ENCODE results near the gene KLF14. TPM values are rescaled to one million over a fixed set of nuclear protein-coding genes. Genes with fewer than 3 reads are reported as not detected.

The KLF14 gene
- polyA plus RNA-seq, 2 of the 4 experiments (the other 2 are of a cell fraction), result 0.03 TPM; not detected in 1

GRCh38 chr7:130719541-130719940 is 14.5 kb downstream of the KLF14 start:
- H3K4me1 ChIP-seq, result no peaks in the 10 kb centered on the region
- no peak overlapping the region for H3K27ac ChIP-seq
- TF ChIP-seq CEBPB (IDR thresholded peaks at IDR 0.05) (no peak), KDM5A (IDR thresholded peaks at IDR 0.05) (no peak), ESRRA (IDR thresholded peaks at IDR 0.05; ENCODE audit: borderline replicate concordance, low read length) (no peak), SMC3 (IDR thresholded peaks at IDR 0.05) (no peak), JUNB (IDR thresholded peaks at IDR 0.05) (no peak), MAFK (IDR thresholded peaks at IDR 0.05; ENCODE audit: partially characterized antibody) (no peak), CHD2 (IDR thresholded peaks at IDR 0.05; ENCODE audit: low read length, partially characterized antibody) (no peak), FOSL2 (IDR thresholded peaks at IDR 0.05) (no peak), FOSL2 (CRISPR knock-in tag; IDR thresholded peaks at IDR 0.05) (no peak), HDAC2 (IDR thresholded peaks at IDR 0.05) (no peak), HOXB13 (CRISPR knock-in tag; IDR thresholded peaks at IDR 0.05; ENCODE audit: low read depth) (no peak), CBX8 (IDR thresholded peaks at IDR 0.05) (no peak), MAZ (IDR thresholded peaks at IDR 0.05; ENCODE audit: borderline replicate concordance, low read depth, low read length) (no peak), CBX2 (IDR thresholded peaks at IDR 0.05; ENCODE audit: borderline replicate concordance, low read depth) (no peak)
- TF ChIP-seq, protein P1, sequence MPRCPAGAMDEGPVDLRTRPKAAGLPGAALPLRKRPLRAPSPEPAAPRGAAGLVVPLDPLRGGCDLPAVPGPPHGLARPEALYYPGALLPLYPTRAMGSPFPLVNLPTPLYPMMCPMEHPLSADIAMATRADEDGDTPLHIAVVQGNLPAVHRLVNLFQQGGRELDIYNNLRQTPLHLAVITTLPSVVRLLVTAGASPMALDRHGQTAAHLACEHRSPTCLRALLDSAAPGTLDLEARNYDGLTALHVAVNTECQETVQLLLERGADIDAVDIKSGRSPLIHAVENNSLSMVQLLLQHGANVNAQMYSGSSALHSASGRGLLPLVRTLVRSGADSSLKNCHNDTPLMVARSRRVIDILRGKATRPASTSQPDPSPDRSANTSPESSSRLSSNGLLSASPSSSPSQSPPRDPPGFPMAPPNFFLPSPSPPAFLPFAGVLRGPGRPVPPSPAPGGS (IDR thresholded peaks at IDR 0.05), result no peak
- CTCF ChIA-PET, result no interaction called here
- FAIRE-seq, result no peak
- ATAC-seq, result no peak
- no peak for DNase-seq (ENCODE audit: low read depth in 1 of 2, low spot score in 1 of 2)
- POLR2A ChIA-PET, result no interaction called here
- no peak overlapping the region for H3K4me3 ChIP-seq
- H3K9me3 ChIP-seq, result no peaks in the 10 kb centered on the region
- 43% methylated on average over 2 of the region's 2 CpGs for WGBS (ENCODE audit: missing lambda C conversion rate)
- H3K4me2 ChIP-seq, result no peak overlapping the region

- no peaks in the 10 kb centered on the region for H3K4me1 ChIP-seq
- ATAC-seq (no peak), DNase-seq (ENCODE audit: low read depth in 1 of 2, low spot score in 1 of 2) (no peak), FAIRE-seq (no peak)
- no peak for TF ChIP-seq CHD2 (IDR thresholded peaks at IDR 0.05; ENCODE audit: low read length, partially characterized antibody)
- WGBS (ENCODE audit: missing lambda C conversion rate), result 9% methylated on average over 3 of the region's 3 CpGs
- no peak overlapping the region for H3K4me3 ChIP-seq
- peaks cover 4% of the 10 kb centered on the region; the same call in 1 of the 3 replicates for H3K9me3 ChIP-seq
- no peak overlapping the region for H3K4me2 ChIP-seq
- CTCF ChIA-PET, result interaction anchor here (0.6 kb wide), 1 partner anchor 49 kb away, joined by 3 read pairs; no protein-coding TSS in a partner anchor
- no peak overlapping the region for H3K27ac ChIP-seq
- POLR2A ChIA-PET, result no interaction called here
Measured at GRCh38 chr7:130712416-130712815, 21.6 kb downstream of the KLF14 start.

DNA sequence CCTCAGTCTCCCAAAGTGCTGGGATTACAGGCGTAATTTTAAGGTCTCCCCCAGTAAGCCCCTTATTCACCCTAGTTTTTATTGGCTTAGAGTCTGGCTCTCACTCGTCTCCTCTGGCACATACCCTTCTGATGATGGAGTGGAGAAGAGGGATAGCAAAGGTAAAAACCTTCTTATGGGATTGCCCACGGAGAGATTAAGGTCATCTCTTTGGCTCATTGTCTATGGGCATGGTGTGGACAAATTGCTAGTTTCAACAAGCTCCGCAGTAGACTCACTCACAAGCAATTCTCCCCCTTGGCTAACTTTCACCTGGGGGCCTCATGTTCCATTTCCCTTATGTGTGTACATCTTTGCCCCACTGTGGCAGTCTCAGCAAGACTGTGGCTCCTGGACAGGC is 25.2 kb downstream of the KLF14 start:
- FAIRE-seq (no peak), DNase-seq (ENCODE audit: low read depth in 1 of 2, low spot score in 1 of 2) (no peak), ATAC-seq (no peak)
- no peak for TF ChIP-seq MYC (IDR thresholded peaks at IDR 0.05; ENCODE audit: borderline replicate concordance, low read length)
- TF ChIP-seq, protein P2, sequence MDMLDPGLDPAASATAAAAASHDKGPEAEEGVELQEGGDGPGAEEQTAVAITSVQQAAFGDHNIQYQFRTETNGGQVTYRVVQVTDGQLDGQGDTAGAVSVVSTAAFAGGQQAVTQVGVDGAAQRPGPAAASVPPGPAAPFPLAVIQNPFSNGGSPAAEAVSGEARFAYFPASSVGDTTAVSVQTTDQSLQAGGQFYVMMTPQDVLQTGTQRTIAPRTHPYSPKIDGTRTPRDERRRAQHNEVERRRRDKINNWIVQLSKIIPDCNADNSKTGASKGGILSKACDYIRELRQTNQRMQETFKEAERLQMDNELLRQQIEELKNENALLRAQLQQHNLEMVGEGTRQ (IDR thresholded peaks at IDR 0.05), result no peak
- TF ChIP-seq EP300 (IDR thresholded peaks at IDR 0.05), result no peak
- no peak for TF ChIP-seq NR3C1 (IDR thresholded peaks at IDR 0.05)
- TF ChIP-seq BHLHE40 (IDR thresholded peaks at IDR 0.05; ENCODE audit: low read depth, low read length), result no peak
- no peak for TF ChIP-seq CEBPB (IDR thresholded peaks at IDR 0.05)
- no peak for TF ChIP-seq MAFK (IDR thresholded peaks at IDR 0.05; ENCODE audit: partially characterized antibody)
- TF ChIP-seq SREBF2 (IDR thresholded peaks at IDR 0.05), result no peak
- TF ChIP-seq NFE2L2 (conservative IDR thresholded peaks at IDR 0.05; ENCODE audit: low read length), result no peak
- WGBS (ENCODE audit: missing lambda C conversion rate), result 25% methylated on average over 4 of the region's 4 CpGs
- POLR2A ChIA-PET, result no interaction called here
- Histone ChIP-seq H3K27ac (no peak overlapping the region), H3K9me3 (peaks cover 24% of the 10 kb centered on the region), H3K4me3 (no peak overlapping the region), H3K4me1 (no peaks in the 10 kb centered on the region), H3K4me2 (no peak overlapping the region)
- CTCF ChIA-PET, result interaction anchor here (1.6 kb wide), 1 partner anchor 15 kb away, joined by 3 read pairs; no protein-coding TSS in a partner anchor

DNA sequence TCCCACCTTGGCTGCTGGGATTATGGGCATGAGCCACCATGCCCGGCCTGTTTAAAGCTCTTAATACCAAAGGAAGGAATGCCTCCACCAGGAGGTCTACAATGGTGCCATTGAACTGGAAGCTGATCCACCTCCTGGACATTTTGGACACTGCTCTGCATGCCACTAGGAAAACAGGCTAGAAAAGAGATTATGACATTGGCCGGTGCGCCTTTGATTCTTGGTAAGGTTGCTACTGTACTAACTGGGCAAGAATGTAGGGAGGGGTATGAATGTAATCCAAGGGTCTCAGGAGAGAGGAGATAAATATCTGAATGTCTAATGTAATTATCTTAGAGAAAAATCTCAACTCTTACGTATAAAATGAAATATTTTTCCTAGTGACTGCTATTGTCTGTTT is 26.0 kb downstream of the KLF14 start:
- ChIA-PET POLR2A (no interaction called here), CTCF (interaction anchor here (1.1 kb wide), 1 partner anchor 13 kb away, joined by 4 read pairs; no protein-coding TSS in a partner anchor)
- DNase-seq (ENCODE audit: low read depth in 1 of 2, low spot score in 1 of 2), result no peak
- ATAC-seq, result no peak
- WGBS (ENCODE audit: missing lambda C conversion rate), result 65% methylated on average over 4 of the region's 4 CpGs
- no peak overlapping the region for H3K4me3 ChIP-seq
- no peak for FAIRE-seq
- no peaks in the 10 kb centered on the region for H3K4me1 ChIP-seq
- no peak overlapping the region for H3K4me2 ChIP-seq
- H3K9me3 ChIP-seq, result peaks cover 24% of the 10 kb centered on the region
- no peak overlapping the region for H3K27ac ChIP-seq
- TF ChIP-seq ESRRA (IDR thresholded peaks at IDR 0.05; ENCODE audit: borderline replicate concordance, low read length), result no peak
- TF ChIP-seq RFX5 (IDR thresholded peaks at IDR 0.05), result no peak
- TF ChIP-seq, protein P3, sequence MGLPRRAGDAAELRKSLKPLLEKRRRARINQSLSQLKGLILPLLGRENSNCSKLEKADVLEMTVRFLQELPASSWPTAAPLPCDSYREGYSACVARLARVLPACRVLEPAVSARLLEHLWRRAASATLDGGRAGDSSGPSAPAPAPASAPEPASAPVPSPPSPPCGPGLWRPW (IDR thresholded peaks at IDR 0.05), result no peak
- TF ChIP-seq HOXB5 (CRISPR knock-in tag; IDR thresholded peaks at IDR 0.05), result no peak
- no peak for TF ChIP-seq MYC (IDR thresholded peaks at IDR 0.05; ENCODE audit: borderline replicate concordance, low read length)
- no peak for TF ChIP-seq HOXA7 (CRISPR knock-in tag; IDR thresholded peaks at IDR 0.05)
- no peak for TF ChIP-seq POLR2AphosphoS2 (conservative IDR thresholded peaks at IDR 0.05; ENCODE audit: low read length)
- no peak for TF ChIP-seq SREBF2 (IDR thresholded peaks at IDR 0.05)
- TF ChIP-seq FOXS1 (CRISPR knock-in tag; IDR thresholded peaks at IDR 0.05), result no peak

Data from A549 (cell line).